GM18517 (cell line): ENCODE measurements around the gene NKX2-1.
"Not testable (repeated sequence)": the region's sequence is repeated elsewhere in the genome, so short reads cannot be mapped to it uniquely, and the experiment has no call there.

Source experiments
- ATAC-seq: cut with Tn5 transposase; IDR thresholded peaks from one replicate; pipeline ENCODE4 v1.9.1; 2021; ENCODE audit warnings: mild to moderate bottlenecking, moderate library complexity; ENCODE audit not compliant: unreplicated experiment

Gene NKX2-1

GRCh38 chr14:36519431-36520321, at the start of gene NKX2-1:
NKX2-1 (minus strand) TSS chr14:36520232; CDS start chr14:36520129, 103 bp downstream.
- ATAC-seq, result no peak

GRCh38 chr14:36556811-36557433, 36.9 kb upstream of the NKX2-1 start:
- no peak for ATAC-seq

- no peak for ATAC-seq
Observed at GRCh38 chr14:36555998-36556743, 36.1 kb upstream of the NKX2-1 start.

- no peak for ATAC-seq
Observed at GRCh38 chr14:36553656-36554260, 33.7 kb upstream of the NKX2-1 start.

GRCh38 chr14:36550899-36551298, 30.9 kb upstream of the NKX2-1 start:
- no peak for ATAC-seq

GRCh38 chr14:36544280-36544679, 24.2 kb upstream of the NKX2-1 start:
- ATAC-seq, result not testable (repeated sequence)

- ATAC-seq, result no peak
Observed at GRCh38 chr14:36538051-36538450, 18.0 kb upstream of the NKX2-1 start.

- no peak for ATAC-seq
Observed at GRCh38 chr14:36529062-36529461, 9.0 kb upstream of the NKX2-1 start.

- no peak for ATAC-seq
Observed at GRCh38 chr14:36525746-36526099, 5.7 kb upstream of the NKX2-1 start.

GRCh38 chr14:36524874-36525745, 5.1 kb upstream of the NKX2-1 start:
- no peak for ATAC-seq

- ATAC-seq, result no peak
Observed at GRCh38 chr14:36524220-36524837, 4.3 kb upstream of the NKX2-1 start.

GRCh38 chr14:36522972-36523715, 3.1 kb upstream of the NKX2-1 start:
- ATAC-seq, result no peak

- no peak for ATAC-seq
Observed at GRCh38 chr14:36522347-36522971, 2.4 kb upstream of the NKX2-1 start.

- no peak for ATAC-seq
Observed at GRCh38 chr14:36521598-36522345, 1.7 kb upstream of the NKX2-1 start.

GRCh38 chr14:36520601-36521525, 831 bp upstream of the NKX2-1 start:
- no peak for ATAC-seq

GRCh38 chr14:36518586-36519430, 1.2 kb downstream of the NKX2-1 start:
- no peak for ATAC-seq
